ENCODE data around the gene PTCD3.

Gene PTCD3

DNA sequence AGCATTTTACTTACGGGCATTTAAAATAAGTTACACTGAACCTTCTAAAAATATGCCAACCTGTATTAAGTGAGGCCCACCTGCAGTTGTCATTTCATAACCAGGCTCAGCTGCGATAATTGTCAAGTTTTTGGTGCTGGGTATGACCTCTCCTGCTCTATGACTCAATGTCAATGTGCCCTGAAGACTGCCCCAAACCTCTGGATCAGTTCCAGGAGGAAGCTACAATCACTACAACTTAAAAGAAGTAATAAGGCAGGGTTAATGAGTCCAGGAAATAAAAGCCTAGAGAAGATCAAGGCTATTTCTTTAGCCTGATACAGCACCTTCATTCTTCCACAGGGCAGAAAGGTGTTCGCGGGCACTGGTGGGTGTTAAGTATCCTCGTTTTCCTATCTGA is 23.3 kb upstream of the PTCD3 start:
- DNase-seq (ENCODE audit: low read depth), result no peak

- no peak for DNase-seq (ENCODE audit: low read depth)
Observed at GRCh38 chr2:86087936-86088850, 17.8 kb upstream of the PTCD3 start.

- no peak for DNase-seq (ENCODE audit: low read depth)
Observed at GRCh38 chr2:86094229-86094628, 11.8 kb upstream of the PTCD3 start.

DNA sequence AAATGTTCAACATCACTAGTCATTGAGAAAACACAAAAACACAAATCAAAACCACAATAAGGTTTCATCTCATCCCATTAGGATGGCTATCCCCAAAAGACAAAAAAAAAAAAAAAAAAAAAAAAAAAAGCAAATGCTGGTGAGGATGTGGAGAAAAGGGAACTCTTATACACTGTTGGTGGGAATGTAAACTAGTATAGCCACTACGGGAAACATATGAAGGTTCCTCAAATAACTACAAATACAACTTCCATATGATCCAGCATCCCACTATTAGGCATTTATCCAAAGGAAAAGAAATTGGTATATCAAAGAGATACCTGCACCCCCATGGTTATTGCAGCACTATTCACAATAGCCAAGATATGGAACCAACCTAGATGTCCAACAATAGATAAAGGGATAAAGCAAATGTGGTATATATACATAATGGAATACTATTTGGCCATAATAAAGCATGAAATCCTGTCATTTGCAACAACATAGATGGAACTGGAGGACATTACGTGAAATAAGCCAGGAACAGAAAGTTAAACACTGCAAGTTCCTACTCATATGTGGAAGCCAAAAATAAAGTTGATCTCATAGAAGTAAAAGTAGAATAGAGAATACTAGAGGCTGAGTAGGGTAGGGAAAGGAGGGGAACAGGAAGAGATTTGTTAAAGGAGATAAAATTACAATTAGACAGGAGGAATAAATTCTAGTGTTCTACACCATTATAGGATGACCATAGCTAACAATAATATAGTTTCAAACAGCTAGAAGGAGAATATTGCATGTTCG is 8.7 kb upstream of the PTCD3 start:
- no peak for DNase-seq (ENCODE audit: low read depth)

- no peak for DNase-seq (ENCODE audit: low read depth)
Observed at GRCh38 chr2:86097913-86098312, 8.1 kb upstream of the PTCD3 start.

GRCh38 chr2:86102157-86102556 is 3.9 kb upstream of the PTCD3 start:
- DNase-seq (ENCODE audit: low read depth), result no peak

DNA sequence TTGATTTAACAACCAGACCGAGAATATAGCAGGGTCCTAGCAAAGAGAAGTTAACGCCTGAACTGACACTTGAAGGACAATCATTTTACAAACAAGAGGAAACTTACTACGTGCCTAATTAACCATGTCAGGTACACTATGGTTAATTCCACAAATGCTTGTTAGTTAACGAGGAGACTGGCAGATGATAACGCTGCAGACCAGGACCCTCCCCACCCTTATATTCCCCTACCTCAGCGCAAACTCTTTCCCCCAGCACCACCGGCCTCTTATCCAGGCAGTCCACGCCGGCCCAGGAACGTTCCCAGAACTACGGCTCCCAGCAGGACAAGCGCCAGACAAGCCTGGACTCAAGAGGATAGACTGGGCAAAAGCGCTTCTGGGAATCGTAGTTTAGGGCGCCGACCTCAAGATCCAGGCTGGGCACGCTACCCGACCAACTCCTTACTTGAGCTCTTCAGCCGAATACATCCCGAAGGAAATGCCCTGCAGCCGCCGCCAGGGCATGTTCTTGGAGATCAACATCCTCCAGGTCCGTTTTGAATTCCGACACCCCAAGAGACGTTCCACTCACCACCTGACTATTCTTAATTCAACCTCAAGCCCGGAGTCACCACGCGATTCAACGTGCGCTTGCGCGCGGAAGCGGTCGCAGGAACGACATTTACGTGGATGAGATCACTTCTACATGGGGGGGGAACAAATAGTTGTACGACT is 625 bp upstream of the PTCD3 start, which contains the start of gene POLR1A:
POLR1A (minus strand) TSS at position 635 of the 717 bp plus-strand sequence; CDS start at position 525, 110 bp downstream.
- DNase-seq (ENCODE audit: low read depth), result peak; percentile 85

GRCh38 chr2:86107031-86107430 is 996 bp downstream of the PTCD3 start:
- no peak for DNase-seq (ENCODE audit: low read depth)

DNA sequence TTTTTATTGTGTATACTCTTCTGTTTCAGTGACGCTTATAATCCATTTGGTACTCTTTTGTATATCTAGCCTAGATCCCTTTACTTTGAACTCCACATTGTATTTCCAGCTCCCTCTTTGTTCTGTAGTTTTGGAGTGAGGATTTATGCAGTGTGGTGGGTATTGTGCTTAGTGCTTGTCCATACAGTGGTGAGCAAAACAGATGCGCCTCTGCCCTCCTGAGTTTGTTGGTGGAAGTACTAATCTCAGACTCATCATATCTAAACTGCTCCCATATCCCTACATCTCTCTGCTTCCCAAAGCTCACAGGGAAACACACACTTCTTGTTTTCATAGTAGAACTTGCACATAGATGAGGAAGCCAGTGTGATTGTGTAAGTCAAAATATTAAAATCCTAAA is 12.1 kb downstream of the PTCD3 start:
- DNase-seq (ENCODE audit: low read depth), result no peak

- no peak for DNase-seq (ENCODE audit: low read depth)
Observed at GRCh38 chr2:86123328-86123925, 17.4 kb downstream of the PTCD3 start.

GRCh38 chr2:86124683-86125082 is 18.6 kb downstream of the PTCD3 start:
- no peak for DNase-seq (ENCODE audit: low read depth)

GRCh38 chr2:86134709-86135108 is 28.7 kb downstream of the PTCD3 start:
- DNase-seq (ENCODE audit: low read depth), result no peak

DNA sequence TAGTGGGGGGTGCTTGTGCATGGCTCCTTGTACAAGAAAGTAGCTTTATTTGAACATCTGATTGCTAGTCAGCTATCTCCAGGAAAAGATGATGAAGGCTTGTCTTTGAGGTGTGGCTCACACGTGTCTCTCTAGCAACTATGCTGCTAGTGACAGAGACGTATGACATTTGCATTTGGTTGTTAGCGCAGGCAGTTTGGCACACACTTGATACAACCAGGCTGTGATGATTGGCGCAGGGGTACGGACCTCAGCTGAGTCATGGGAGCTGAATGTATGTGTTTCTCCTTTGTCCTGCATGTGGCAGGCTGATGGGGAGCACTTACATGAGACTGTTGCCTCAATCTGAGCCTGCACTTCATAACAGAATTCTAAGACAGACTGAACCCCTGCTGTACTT is 29.6 kb downstream of the PTCD3 start:
- no peak for DNase-seq (ENCODE audit: low read depth)

GRCh38 chr2:86136141-86136540 is 30.1 kb downstream of the PTCD3 start:
- no peak for DNase-seq (ENCODE audit: low read depth)

GRCh38 chr2:86138736-86139625 is 32.9 kb downstream of the PTCD3 start:
- DNase-seq (ENCODE audit: low read depth), result no peak

DNA sequence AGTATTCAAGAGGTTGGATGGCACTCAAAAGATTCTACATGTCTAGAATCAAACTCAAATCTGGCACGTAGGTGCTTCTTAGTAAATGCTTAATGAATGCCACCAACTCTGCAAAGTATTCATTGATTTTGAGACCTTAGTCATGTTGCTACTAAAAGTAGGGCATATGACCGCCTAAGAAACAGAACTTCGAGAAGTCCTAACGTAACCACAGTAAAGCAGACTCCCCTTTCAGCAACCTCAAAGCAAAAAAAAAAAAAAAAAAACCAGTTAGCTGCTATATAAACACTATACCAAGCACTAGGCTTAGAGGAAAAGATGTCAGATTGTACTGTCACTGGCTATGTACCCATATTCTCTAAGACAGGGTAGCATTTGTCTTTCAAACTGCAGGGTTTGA is 33.9 kb downstream of the PTCD3 start:
- no peak for DNase-seq (ENCODE audit: low read depth)

GRCh38 chr2:86140969-86141392 is 34.9 kb downstream of the PTCD3 start:
- no peak for DNase-seq (ENCODE audit: low read depth)

DNA sequence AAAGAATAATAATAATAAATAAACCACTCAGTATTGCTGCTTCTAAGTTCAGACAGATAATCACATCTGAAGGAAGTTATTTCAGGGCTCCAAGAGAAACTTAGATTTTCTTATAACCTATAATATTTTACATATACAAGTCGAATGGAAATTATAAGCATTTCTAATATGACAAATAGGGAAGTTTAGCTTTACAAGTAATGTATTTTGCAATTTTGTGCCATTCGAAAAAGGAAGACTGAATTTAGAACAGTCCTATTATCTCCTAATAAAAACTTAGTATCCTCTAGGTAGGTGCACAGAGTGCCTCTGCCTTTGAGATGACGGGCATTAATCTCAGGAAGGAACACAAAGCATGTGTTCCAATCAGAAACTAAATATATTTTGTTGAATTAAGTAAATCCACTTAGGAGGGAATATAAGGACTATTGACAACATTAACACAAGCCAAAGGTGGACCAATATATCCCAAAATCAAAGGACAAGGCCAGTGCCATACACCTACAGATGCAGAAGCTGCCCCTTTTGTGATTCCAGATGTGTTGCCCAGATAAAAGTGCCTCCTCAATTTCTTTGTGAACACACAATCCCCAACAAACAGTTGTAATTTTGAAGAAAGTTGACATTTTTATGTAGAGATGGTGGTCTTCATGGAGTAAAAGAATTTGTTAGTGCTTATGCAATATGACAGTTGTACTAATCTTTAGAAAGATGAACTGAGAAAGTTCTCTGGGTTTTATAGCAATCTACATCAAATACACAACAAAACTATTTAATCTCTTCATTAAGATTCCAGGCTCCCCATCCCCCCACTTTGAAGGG is 36.6 kb downstream of the PTCD3 start:
- no peak for DNase-seq (ENCODE audit: low read depth)

DNA sequence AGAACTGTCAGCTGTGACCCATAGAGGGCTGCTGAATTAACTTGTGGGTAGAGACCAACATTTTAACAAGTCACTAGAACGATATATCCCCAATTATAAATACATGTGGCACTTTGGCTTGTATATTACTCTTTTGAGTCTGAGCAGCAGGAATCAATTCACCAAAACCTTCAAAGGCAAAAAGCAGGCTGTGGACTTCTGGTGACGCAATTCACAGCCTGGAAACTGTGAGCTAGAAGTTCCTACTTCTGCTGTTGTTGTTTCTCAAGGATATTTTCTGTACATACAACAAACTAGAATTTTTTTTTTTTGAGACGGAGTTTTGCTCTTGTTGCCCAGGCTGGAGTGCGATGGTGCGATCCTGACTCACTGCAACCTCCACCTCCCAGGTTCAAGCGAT is 37.3 kb downstream of the PTCD3 start:
- no peak for DNase-seq (ENCODE audit: low read depth)

Data from non-pigmented ciliary epithelial cell (primary cell).